ENCODE measurements around the gene IFNL3. TPM values are rescaled to one million over a fixed set of nuclear protein-coding genes. Genes with fewer than 3 reads are reported as not detected.
"Not testable (repeated sequence)": the region's sequence is repeated elsewhere in the genome, so short reads cannot be mapped to it uniquely, and the experiment has no call there.

Gene IFNL3
- total RNA-seq, 1 donor from 2014 or later = not detected

DNA sequence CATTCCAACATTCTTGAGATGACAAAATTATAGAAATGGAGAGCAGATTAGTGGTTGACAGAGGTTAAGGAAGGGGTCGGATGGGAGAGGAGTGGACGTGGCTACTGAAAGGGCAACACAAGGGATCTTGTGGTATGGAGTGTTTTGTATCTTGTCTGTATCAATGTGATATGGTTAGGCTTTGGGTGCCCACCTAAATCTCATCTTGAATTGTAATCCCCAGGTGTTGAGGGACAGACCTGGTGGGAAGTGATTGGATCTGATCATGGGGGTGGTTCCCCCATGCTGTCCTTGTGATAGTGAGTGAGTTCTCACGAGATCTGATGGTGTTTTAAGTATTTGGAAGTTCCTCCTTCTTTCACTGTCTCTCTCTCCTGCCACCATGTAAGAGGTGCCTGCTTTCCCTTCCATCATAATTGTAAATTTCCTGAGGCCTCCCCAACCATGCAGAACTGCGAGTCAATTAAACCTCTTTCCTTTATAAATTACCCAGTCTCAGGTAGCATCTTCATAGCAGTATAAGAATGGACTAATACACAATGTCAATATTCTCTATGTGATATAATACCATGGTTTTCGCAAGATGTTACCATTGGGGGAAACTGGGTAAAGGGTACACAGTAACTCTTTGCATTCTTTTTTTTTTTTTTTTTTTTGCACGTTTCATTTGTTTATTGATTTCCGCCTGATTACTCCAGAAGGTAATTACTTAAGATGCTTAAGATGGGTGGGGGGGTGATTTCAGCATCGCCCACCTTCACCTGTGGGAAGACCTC, 8.8 kb upstream of the IFNL3 start:
- Histone ChIP-seq H3K4me1 (ENCODE audit: control insufficient read depth in 3 of 3, insufficient read depth in 3 of 3, low read length in 3 of 3) (no peaks in the 10 kb centered on the region), H3K27ac (ENCODE audit: low read depth, low read length) (no peak overlapping the region), H3K9me3 (ENCODE audit: control insufficient read depth in 3 of 3, low read length in 3 of 3) (peaks cover 0 to 2% (median 0%) of the 10 kb centered on the region in 3 donors), H3K9ac (ENCODE audit: low read depth in 1 of 3, low read length in 3 of 3) (no peak overlapping the region), H3K36me3 (ENCODE audit: control insufficient read depth in 3 of 3, insufficient read depth in 3 of 3, low read length in 3 of 3) (no peaks in the 10 kb centered on the region), H3K27me3 (ENCODE audit: control insufficient read depth in 3 of 3, insufficient read depth in 3 of 3, low read length in 3 of 3) (peaks cover 16 to 45% (median 32%) of the 10 kb centered on the region in 3 donors), H3K4me3 (ENCODE audit: low read length in 3 of 3) (no peak overlapping the region)

DNA sequence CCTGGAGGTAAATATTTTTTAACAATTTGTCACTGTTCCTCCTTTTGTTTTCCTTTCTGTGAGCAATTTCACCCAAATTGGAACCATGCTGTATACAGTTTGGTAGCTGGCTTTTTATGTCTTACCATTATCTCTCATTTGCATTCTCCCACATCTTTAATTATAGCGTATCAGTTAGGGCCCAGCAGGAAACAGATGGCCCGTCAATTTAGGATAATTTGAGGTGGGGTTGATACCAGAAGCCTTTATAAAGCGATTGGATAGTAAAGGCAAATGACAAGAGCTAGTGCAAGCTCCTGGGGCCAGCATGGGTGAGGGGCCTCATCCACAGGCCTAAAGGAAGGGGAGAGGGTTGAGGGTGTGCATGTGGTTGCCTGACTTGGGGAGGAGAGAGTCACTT, 7.7 kb upstream of the IFNL3 start:
- H3K27ac ChIP-seq (ENCODE audit: low read depth, low read length) = no peak overlapping the region
- no peaks in the 10 kb centered on the region for H3K36me3 ChIP-seq (ENCODE audit: control insufficient read depth in 3 of 3, insufficient read depth in 3 of 3, low read length in 3 of 3)
- no peak overlapping the region for H3K9ac ChIP-seq (ENCODE audit: low read depth in 1 of 3, low read length in 3 of 3)
- H3K4me1 ChIP-seq (ENCODE audit: control insufficient read depth in 3 of 3, insufficient read depth in 3 of 3, low read length in 3 of 3) = peaks cover 0 to 4% (median 0%) of the 10 kb centered on the region in 3 donors
- H3K27me3 ChIP-seq (ENCODE audit: control insufficient read depth in 3 of 3, insufficient read depth in 3 of 3, low read length in 3 of 3) = peaks cover 26 to 49% (median 41%) of the 10 kb centered on the region in 3 donors
- H3K9me3 ChIP-seq (ENCODE audit: control insufficient read depth in 3 of 3, low read length in 3 of 3) = peaks cover 0 to 2% (median 0%) of the 10 kb centered on the region in 3 donors
- H3K4me3 ChIP-seq (ENCODE audit: low read length in 3 of 3) = no peak overlapping the region

DNA sequence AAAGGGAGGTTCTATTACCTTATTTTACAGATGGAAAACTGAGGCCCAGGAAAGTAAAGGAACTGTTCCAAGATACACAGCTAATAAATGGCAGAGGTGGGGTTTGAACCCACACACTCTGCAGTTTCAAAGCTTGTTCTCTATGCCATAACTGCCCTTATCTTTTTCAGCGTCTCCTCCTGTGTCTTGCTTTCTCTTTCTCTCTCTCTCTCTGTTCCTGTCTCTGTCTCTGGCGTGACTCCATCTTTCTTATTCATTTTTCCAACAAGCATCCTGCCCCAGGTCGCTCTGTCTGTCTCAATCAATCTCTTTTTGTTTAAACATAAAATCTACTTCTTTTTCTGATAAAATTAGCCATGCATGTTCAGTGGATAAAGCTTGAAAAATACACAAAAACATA, 7.0 kb upstream of the IFNL3 start:
- Histone ChIP-seq H3K4me1 (ENCODE audit: control insufficient read depth in 3 of 3, insufficient read depth in 3 of 3, low read length in 3 of 3) (peaks cover 0 to 7% (median 0%) of the 10 kb centered on the region in 3 donors), H3K9ac (ENCODE audit: low read depth in 1 of 3, low read length in 3 of 3) (no peak overlapping the region), H3K4me3 (ENCODE audit: low read length in 3 of 3) (no peak overlapping the region), H3K27ac (ENCODE audit: low read depth, low read length) (no peak overlapping the region), H3K27me3 (ENCODE audit: control insufficient read depth in 3 of 3, insufficient read depth in 3 of 3, low read length in 3 of 3) (peaks cover 28 to 54% (median 40%) of the 10 kb centered on the region in 3 donors), H3K36me3 (ENCODE audit: control insufficient read depth in 3 of 3, insufficient read depth in 3 of 3, low read length in 3 of 3) (no peaks in the 10 kb centered on the region), H3K9me3 (ENCODE audit: control insufficient read depth in 3 of 3, low read length in 3 of 3) (peaks cover 0 to 2% (median 0%) of the 10 kb centered on the region in 3 donors)

DNA sequence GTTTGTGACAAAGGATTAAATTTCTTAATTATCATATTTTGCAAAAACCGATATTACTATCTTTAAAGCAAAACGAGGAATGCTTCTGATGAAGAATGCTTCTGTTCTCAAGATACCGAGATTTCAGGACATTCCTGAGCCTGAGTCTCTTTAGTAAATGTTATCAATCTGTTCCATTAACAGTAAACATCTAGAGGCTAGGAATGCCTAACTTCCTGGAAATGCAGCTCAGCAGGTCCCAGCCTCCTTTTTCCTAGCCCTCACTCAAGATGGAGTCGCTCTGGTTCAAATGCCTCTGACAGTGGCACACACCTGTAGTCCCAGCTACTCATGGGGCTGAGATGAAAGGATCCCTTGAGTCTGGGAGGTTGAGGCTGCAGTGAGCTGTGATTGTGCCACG, 6.3 kb upstream of the IFNL3 start:
- Histone ChIP-seq H3K9me3 (ENCODE audit: control insufficient read depth in 3 of 3, low read length in 3 of 3) (no peaks in the 10 kb centered on the region), H3K27me3 (ENCODE audit: control insufficient read depth in 3 of 3, insufficient read depth in 3 of 3, low read length in 3 of 3) (peaks cover 29 to 49% (median 36%) of the 10 kb centered on the region in 3 donors), H3K4me3 (ENCODE audit: low read length in 3 of 3) (no peak overlapping the region)

DNA sequence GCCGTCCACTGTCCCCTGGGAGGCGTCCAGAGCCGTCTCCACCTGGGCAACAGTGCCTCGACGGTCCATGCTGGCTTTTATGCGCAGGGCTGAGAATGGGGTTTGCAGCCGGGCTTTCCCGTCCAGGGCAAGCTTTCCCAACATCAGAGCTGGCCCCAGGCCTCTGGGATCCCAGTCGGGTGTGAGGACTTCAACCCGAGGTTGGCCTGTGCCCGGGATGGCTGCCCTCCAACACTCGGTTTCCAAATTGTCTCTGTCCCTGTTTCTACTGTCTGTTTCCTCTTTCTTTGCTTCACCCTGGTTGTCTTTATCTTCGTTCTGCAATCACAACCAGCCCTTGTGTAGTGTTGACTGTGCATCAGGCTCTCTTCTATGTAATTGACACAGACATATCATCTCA, 4.0 kb upstream of the IFNL3 start, which contains the start of gene IFNL4:
Gene IFNL4 (minus strand): TSS at position 51 of the 400 bp plus-strand sequence.
- peaks cover 21 to 39% (median 32%) of the 10 kb centered on the region in 3 donors for H3K27me3 ChIP-seq (ENCODE audit: control insufficient read depth in 3 of 3, insufficient read depth in 3 of 3, low read length in 3 of 3)
- H3K4me3 ChIP-seq (ENCODE audit: low read length in 3 of 3) = no peak within 1 kb of the TSS
- H3K4me1 ChIP-seq (ENCODE audit: control insufficient read depth in 3 of 3, insufficient read depth in 3 of 3, low read length in 3 of 3) = peaks cover 0 to 7% (median 0%) of the 10 kb centered on the region in 3 donors
- H3K9me3 ChIP-seq (ENCODE audit: control insufficient read depth in 3 of 3, low read length in 3 of 3) = no peaks in the 10 kb centered on the region
- H3K27ac ChIP-seq (ENCODE audit: low read depth, low read length) = no peak within 1 kb of the TSS
- no peaks in the 10 kb centered on the region for H3K36me3 ChIP-seq (ENCODE audit: control insufficient read depth in 3 of 3, insufficient read depth in 3 of 3, low read length in 3 of 3)
- H3K9ac ChIP-seq (ENCODE audit: low read depth in 1 of 3, low read length in 3 of 3) = no peak within 1 kb of the TSS

More for the DNA sequence above, 6.3 kb upstream of the IFNL3 start:
- H3K36me3 ChIP-seq (ENCODE audit: control insufficient read depth in 3 of 3, insufficient read depth in 3 of 3, low read length in 3 of 3) = no peaks in the 10 kb centered on the region
- H3K4me1 ChIP-seq (ENCODE audit: control insufficient read depth in 3 of 3, insufficient read depth in 3 of 3, low read length in 3 of 3) = peaks cover 0 to 7% (median 0%) of the 10 kb centered on the region in 3 donors
- H3K27ac ChIP-seq (ENCODE audit: low read depth, low read length) = no peak overlapping the region
- no peak overlapping the region for H3K9ac ChIP-seq (ENCODE audit: low read depth in 1 of 3, low read length in 3 of 3)

DNA sequence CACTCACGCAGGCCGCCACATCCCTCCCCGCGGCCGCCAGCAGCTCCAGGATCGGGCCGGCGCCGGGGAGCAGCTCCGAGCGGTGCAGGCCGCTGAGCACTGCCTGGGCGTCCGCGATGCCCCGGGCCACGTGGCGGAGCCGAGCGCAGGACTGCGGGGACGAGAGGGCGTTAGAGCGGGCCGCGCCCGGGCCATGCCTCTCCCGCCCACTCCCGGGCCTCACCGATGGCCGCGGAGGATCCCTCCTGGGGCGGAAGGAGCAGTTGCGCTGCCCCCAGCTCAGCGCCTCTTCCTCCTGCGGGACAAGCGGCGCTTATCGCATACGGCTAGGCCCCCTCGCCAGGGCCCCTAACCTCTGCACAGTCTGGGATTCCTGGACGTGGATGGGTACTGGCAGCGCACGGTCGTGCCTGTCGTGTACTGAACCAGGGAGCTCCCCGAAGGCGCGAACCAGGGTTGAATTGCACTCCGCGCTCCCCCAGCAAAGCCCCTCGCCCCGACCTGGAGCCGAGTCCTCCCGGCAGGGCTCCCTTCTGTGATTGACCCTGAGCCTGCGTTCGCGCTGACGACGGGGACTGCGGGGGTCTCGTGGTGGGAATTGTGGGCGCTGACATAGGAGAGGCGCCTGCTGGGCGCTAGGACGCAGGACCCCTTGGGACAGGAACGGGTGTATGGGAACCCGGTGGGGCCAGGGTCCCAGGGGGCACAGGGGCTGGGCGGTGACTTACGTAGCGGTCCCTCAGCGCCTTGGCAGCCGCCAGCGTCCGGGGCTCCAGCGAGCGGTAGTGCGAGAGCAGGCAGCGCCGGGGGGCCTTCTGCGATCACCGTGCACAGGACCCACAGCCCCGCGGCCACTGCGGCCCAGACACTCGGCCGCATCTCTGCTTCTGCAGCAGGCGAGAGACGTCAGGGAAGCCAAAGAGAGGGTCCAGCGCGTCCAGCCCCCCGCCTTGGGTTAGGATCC, 3.2 kb upstream of the IFNL3 start:
- Histone ChIP-seq H3K27me3 (ENCODE audit: control insufficient read depth in 3 of 3, insufficient read depth in 3 of 3, low read length in 3 of 3) (peaks cover 21 to 40% (median 32%) of the 10 kb centered on the region in 3 donors), H3K27ac (ENCODE audit: low read depth, low read length) (no peak overlapping the region), H3K36me3 (ENCODE audit: control insufficient read depth in 3 of 3, insufficient read depth in 3 of 3, low read length in 3 of 3) (no peaks in the 10 kb centered on the region), H3K4me3 (ENCODE audit: low read length in 3 of 3) (no peak overlapping the region), H3K9me3 (ENCODE audit: control insufficient read depth in 3 of 3, low read length in 3 of 3) (no peaks in the 10 kb centered on the region), H3K9ac (ENCODE audit: low read depth in 1 of 3, low read length in 3 of 3) (no peak overlapping the region), H3K4me1 (ENCODE audit: control insufficient read depth in 3 of 3, insufficient read depth in 3 of 3, low read length in 3 of 3) (peaks cover 0 to 7% (median 0%) of the 10 kb centered on the region in 3 donors)

DNA sequence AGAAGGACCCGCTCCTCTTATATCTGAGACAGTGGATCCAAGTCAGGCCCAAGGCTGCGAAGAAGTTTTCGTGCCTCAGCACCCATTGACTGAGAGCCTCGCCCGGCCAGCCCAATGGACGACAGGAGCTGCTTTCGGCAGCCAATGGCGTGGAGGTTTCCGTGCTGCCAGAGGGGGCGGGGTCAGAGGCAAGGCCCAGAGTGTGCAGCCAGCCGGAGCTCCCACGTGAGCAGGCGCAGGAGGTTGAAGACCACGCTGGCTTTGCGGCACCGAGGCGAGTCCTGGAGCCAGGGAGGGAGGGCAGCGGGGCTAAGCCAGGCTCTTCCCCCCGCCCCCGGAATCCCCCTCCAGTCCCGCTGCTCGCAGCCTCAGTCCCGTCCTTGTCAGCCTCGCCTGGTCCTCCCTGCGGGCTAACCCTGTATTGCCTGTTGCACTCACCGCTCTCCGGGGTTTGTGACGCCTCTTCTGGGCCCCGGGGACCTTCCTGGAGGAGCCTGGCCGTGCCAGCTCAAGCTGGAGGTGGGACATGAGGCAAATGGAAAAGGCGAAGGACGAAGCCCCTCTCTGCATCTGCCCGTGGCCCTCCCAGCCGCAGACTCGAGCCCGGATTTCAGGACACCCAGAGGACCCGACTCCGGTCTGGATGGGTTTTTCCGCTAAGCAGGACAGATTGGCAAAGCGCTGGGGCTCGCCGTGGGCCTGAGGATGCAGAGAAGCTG, 2.3 kb upstream of the IFNL3 start:
- Histone ChIP-seq H3K4me1 (ENCODE audit: control insufficient read depth in 3 of 3, insufficient read depth in 3 of 3, low read length in 3 of 3) (peaks cover 0 to 7% (median 0%) of the 10 kb centered on the region in 3 donors), H3K9ac (ENCODE audit: low read depth in 1 of 3, low read length in 3 of 3) (no peak overlapping the region), H3K4me3 (ENCODE audit: low read length in 3 of 3) (no peak overlapping the region), H3K36me3 (ENCODE audit: control insufficient read depth in 3 of 3, insufficient read depth in 3 of 3, low read length in 3 of 3) (no peaks in the 10 kb centered on the region), H3K27me3 (ENCODE audit: control insufficient read depth in 3 of 3, insufficient read depth in 3 of 3, low read length in 3 of 3) (peaks cover 21 to 40% (median 27%) of the 10 kb centered on the region in 3 donors), H3K27ac (ENCODE audit: low read depth, low read length) (no peak overlapping the region), H3K9me3 (ENCODE audit: control insufficient read depth in 3 of 3, low read length in 3 of 3) (no peaks in the 10 kb centered on the region)

DNA sequence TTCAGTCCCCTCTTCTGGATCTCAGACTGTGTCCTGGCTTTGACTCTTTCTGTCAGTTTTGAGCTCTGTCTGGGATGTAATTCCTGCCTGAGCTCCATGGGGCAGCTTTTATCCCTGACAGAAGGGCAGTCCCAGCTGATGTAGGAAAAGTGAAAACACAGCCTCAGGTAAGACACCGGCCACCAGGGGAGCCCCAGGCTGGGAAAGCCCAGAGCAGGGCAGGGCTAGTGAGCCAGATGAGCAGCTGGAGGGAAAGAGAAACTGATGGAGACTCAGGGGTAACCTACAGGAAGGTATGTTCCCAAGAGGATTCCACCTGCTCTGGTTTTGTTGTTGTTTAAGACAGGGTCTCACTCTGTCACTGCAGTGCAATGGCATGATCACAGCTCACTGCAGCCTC, 360 bp upstream of the IFNL3 start:
- not testable (repeated sequence) for H3K36me3 ChIP-seq (ENCODE audit: control insufficient read depth in 3 of 3, insufficient read depth in 3 of 3, low read length in 3 of 3); H3K4me1 ChIP-seq (ENCODE audit: control insufficient read depth in 3 of 3, insufficient read depth in 3 of 3, low read length in 3 of 3); H3K9me3 ChIP-seq (ENCODE audit: control insufficient read depth in 3 of 3, low read length in 3 of 3); H3K9ac ChIP-seq (ENCODE audit: low read depth in 1 of 3, low read length in 3 of 3); H3K4me3 ChIP-seq (ENCODE audit: low read length in 3 of 3); H3K27ac ChIP-seq (ENCODE audit: low read depth, low read length)
- peaks cover 21 to 35% (median 27%) of the 10 kb centered on the region in 3 donors for H3K27me3 ChIP-seq (ENCODE audit: control insufficient read depth in 3 of 3, insufficient read depth in 3 of 3, low read length in 3 of 3)

DNA sequence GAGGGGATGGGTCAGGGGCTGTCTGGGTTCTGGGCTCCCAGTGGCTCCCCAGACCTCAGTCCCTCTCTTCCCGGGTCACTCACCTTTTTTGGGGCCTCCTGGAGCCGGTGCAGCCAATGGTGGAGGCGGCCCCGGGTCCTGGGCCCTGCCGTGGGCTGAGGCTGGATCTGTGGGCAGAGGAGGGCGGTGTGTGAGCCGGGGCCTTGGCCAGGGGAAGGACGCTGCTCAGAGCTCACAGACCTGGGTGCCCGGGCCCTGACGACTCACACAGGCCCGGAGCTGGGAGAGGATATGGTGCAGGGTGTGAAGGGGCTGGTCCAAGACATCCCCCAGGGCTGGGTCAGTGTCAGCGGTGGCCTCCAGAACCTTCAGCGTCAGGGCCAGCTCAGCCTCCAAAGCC, 1.1 kb downstream of the IFNL3 start:
- not testable (repeated sequence) for H3K27ac ChIP-seq (ENCODE audit: low read depth, low read length); H3K9me3 ChIP-seq (ENCODE audit: control insufficient read depth in 3 of 3, low read length in 3 of 3); H3K9ac ChIP-seq (ENCODE audit: low read depth in 1 of 3, low read length in 3 of 3); H3K36me3 ChIP-seq (ENCODE audit: control insufficient read depth in 3 of 3, insufficient read depth in 3 of 3, low read length in 3 of 3); H3K4me1 ChIP-seq (ENCODE audit: control insufficient read depth in 3 of 3, insufficient read depth in 3 of 3, low read length in 3 of 3); H3K4me3 ChIP-seq (ENCODE audit: low read length in 3 of 3)
- H3K27me3 ChIP-seq (ENCODE audit: control insufficient read depth in 3 of 3, insufficient read depth in 3 of 3, low read length in 3 of 3) = peaks cover 17 to 25% (median 19%) of the 10 kb centered on the region in 3 donors

All from skeletal muscle tissue (tissue), 4 donors.